HG03066 (cell line): ENCODE measurements around the gene CDC42BPG.
A peak's percentile ranks its signal among the peaks of the same experiment; 100 is the strongest.

ENCODE experiments used
- ATAC-seq: cut with Tn5 transposase; IDR thresholded peaks from one replicate; pipeline ENCODE4 v1.9.1; 2021; ENCODE audit warnings: low read depth; ENCODE audit not compliant: unreplicated experiment

The CDC42BPG gene

GRCh38 chr11:64809781-64810241, 34.6 kb downstream of the CDC42BPG start:
- no peak for ATAC-seq

- ATAC-seq = no peak
Observed at GRCh38 chr11:64805481-64805880, 39.0 kb downstream of the CDC42BPG start.

GRCh38 chr11:64804346-64805210, 39.9 kb downstream of the CDC42BPG start:
- no peak for ATAC-seq

GRCh38 chr11:64803846-64804345, 40.6 kb downstream of the CDC42BPG start:
- no peak for ATAC-seq

- ATAC-seq = peak; percentile 50
Observed at GRCh38 chr11:64803158-64803845, 41.2 kb downstream of the CDC42BPG start, which contains the start of gene MAP4K2. Gene MAP4K2 (minus strand): TSS chr11:64803214. CDS start chr11:64803149, 65 bp downstream.

GRCh38 chr11:64802370-64803157, 41.9 kb downstream of the CDC42BPG start:
- ATAC-seq = peak; percentile 11

- no peak for ATAC-seq
Observed at GRCh38 chr11:64801561-64802369, 42.7 kb downstream of the CDC42BPG start.

- no peak for ATAC-seq
Observed at GRCh38 chr11:64801158-64801464, 43.3 kb downstream of the CDC42BPG start.

GRCh38 chr11:64800303-64801157, 43.9 kb downstream of the CDC42BPG start:
- ATAC-seq = no peak

- no peak for ATAC-seq
Observed at GRCh38 chr11:64799623-64800302, 44.7 kb downstream of the CDC42BPG start.

GRCh38 chr11:64799256-64799622, 45.2 kb downstream of the CDC42BPG start:
- ATAC-seq = no peak

GRCh38 chr11:64796757-64797541, 47.5 kb downstream of the CDC42BPG start:
- no peak for ATAC-seq

- no peak for ATAC-seq
Observed at GRCh38 chr11:64796047-64796756, 48.3 kb downstream of the CDC42BPG start.

- ATAC-seq = no peak
Observed at GRCh38 chr11:64794526-64794925, 49.9 kb downstream of the CDC42BPG start.

- no peak for ATAC-seq
Observed at GRCh38 chr11:64793271-64794160, 50.9 kb downstream of the CDC42BPG start.

- ATAC-seq = no peak
Observed at GRCh38 chr11:64792482-64792881, 52.0 kb downstream of the CDC42BPG start.
